ENCODE results near the gene HCAR2. TPM values are rescaled to one million over a fixed set of nuclear protein-coding genes. Genes with fewer than 3 reads are reported as not detected.

The HCAR2 gene
- total RNA-seq, 1 donor from 2014 or later: not detected

- Mint-ChIP-seq H3K4me1 (ENCODE audit: low read depth, unreplicated experiment) (no peaks in the 10 kb centered on the region), H3K36me3 (ENCODE audit: unreplicated experiment) (no peaks in the 10 kb centered on the region), H3K9me3 (ENCODE audit: unreplicated experiment) (no peaks in the 10 kb centered on the region), H3K27me3 (ENCODE audit: unreplicated experiment) (no peaks in the 10 kb centered on the region), H3K27ac (ENCODE audit: unreplicated experiment) (no peak within 1 kb of the TSS), H3K4me3 (ENCODE audit: unreplicated experiment) (no peak within 1 kb of the TSS)
- TF ChIP-seq, protein P1, sequence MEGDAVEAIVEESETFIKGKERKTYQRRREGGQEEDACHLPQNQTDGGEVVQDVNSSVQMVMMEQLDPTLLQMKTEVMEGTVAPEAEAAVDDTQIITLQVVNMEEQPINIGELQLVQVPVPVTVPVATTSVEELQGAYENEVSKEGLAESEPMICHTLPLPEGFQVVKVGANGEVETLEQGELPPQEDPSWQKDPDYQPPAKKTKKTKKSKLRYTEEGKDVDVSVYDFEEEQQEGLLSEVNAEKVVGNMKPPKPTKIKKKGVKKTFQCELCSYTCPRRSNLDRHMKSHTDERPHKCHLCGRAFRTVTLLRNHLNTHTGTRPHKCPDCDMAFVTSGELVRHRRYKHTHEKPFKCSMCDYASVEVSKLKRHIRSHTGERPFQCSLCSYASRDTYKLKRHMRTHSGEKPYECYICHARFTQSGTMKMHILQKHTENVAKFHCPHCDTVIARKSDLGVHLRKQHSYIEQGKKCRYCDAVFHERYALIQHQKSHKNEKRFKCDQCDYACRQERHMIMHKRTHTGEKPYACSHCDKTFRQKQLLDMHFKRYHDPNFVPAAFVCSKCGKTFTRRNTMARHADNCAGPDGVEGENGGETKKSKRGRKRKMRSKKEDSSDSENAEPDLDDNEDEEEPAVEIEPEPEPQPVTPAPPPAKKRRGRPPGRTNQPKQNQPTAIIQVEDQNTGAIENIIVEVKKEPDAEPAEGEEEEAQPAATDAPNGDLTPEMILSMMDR (IDR thresholded peaks at IDR 0.05; ENCODE audit: partially characterized antibody, unreplicated experiment): no peak
- DNase-seq: no peak
These were observed 27.3 kb upstream of the HCAR2 start, which contains the start of gene HCAR1 for GRCh38 chr12:122730215-122731014. Gene HCAR1 (minus strand): TSS chr12:122730844. CDS start chr12:122730339, 505 bp downstream.

- Mint-ChIP-seq H3K9me3 (ENCODE audit: unreplicated experiment) (no peaks in the 10 kb centered on the region), H3K4me1 (ENCODE audit: low read depth, unreplicated experiment) (no peaks in the 10 kb centered on the region), H3K27me3 (ENCODE audit: unreplicated experiment) (no peaks in the 10 kb centered on the region), H3K27ac (ENCODE audit: unreplicated experiment) (no peak overlapping the region), H3K4me3 (ENCODE audit: unreplicated experiment) (no peak overlapping the region), H3K36me3 (ENCODE audit: unreplicated experiment) (no peaks in the 10 kb centered on the region)
- no peak for DNase-seq
- TF ChIP-seq, protein P1 (IDR thresholded peaks at IDR 0.05; ENCODE audit: partially characterized antibody, unreplicated experiment): no peak
These were observed 26.5 kb upstream of the HCAR2 start for GRCh38 chr12:122729583-122730214.

DNA sequence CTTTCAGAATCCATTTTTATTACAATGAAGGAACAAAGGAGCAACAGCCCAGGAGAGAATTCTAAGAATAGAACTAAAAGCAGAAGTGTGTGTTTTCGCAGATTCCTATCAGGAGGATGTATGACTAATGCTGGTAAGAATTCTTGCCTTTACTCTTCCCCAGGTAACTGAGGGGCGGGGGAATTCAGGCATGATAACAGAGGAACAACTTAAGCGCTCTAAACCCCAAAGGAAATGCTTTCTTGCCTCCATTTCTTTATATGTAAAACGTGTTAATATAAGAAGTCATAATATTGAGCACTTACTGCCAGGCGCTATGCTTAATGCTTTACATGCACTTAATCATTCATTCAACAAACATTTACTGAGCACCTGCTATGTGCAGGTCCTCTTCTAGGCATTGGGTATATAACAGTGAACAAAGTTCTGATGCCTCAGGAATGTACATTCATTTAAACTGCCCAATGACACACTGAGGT, 23.0 kb upstream of the HCAR2 start:
- DNase-seq: no peak
- H3K9me3 Mint-ChIP-seq (ENCODE audit: unreplicated experiment): no peaks in the 10 kb centered on the region
- H3K4me1 Mint-ChIP-seq (ENCODE audit: low read depth, unreplicated experiment): no peaks in the 10 kb centered on the region
- no peaks in the 10 kb centered on the region for H3K27me3 Mint-ChIP-seq (ENCODE audit: unreplicated experiment)
- H3K4me3 Mint-ChIP-seq (ENCODE audit: unreplicated experiment): no peak overlapping the region
- H3K27ac Mint-ChIP-seq (ENCODE audit: unreplicated experiment): no peak overlapping the region
- TF ChIP-seq, protein P1 (IDR thresholded peaks at IDR 0.05; ENCODE audit: partially characterized antibody, unreplicated experiment): no peak
- no peaks in the 10 kb centered on the region for H3K36me3 Mint-ChIP-seq (ENCODE audit: unreplicated experiment)

- no peak overlapping the region for H3K4me3 Mint-ChIP-seq (ENCODE audit: unreplicated experiment)
- H3K36me3 Mint-ChIP-seq (ENCODE audit: unreplicated experiment): no peaks in the 10 kb centered on the region
- TF ChIP-seq, protein P1 (IDR thresholded peaks at IDR 0.05; ENCODE audit: partially characterized antibody, unreplicated experiment): no peak
- no peak overlapping the region for H3K27ac Mint-ChIP-seq (ENCODE audit: unreplicated experiment)
- no peaks in the 10 kb centered on the region for H3K9me3 Mint-ChIP-seq (ENCODE audit: unreplicated experiment)
- no peak for DNase-seq
- H3K4me1 Mint-ChIP-seq (ENCODE audit: low read depth, unreplicated experiment): no peaks in the 10 kb centered on the region
- no peaks in the 10 kb centered on the region for H3K27me3 Mint-ChIP-seq (ENCODE audit: unreplicated experiment)
These were observed 22.4 kb upstream of the HCAR2 start for GRCh38 chr12:122725452-122726079.

Measured in glutamatergic neuron (in vitro differentiated cells).